ENCODE measurements around the gene MUC2.

Gene MUC2

DNA sequence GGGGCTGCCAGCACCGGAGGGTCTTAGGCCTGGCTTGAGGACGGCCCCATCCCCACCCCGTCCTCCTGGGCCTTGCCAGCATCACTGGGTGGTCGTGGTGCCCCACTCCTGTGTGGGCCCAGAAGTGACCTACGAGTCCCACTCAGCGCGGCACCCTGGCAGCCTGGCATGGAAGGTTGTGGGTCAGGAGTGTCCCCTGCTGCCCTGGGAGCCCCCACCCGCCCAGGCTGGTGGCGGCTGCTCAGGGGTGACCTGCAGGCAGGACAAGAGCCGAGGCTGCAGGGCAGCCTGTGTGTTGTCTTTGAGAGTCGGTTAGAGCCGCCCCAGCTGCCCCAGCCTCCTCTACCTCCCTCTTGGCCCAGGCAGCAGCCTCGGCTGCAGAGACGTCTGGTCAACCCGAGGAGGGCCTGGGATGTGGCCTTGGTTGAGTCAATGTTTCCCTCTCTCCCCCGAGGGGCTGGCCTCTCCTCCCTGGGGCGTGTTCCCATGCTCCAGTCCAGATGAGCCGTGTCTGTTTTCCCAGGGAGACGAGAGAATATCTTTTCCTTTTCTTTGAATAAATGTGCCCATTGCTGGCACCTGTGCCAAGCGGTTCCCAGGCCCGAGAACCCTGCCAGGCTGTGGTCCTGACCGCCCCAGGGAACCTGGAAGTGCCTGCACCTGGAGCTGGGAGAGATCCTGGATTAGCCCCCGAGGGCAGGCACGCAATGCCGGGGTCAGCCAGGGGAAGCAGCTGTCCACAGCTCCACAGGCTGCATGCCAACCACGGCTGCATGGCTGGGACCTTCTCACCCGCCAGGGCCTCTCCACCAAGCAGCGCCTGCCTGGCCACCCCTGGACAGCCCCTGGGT lies 47.4 kb downstream of the MUC2 start:
- no peak for DNase-seq (ENCODE audit: low read depth)

DNA sequence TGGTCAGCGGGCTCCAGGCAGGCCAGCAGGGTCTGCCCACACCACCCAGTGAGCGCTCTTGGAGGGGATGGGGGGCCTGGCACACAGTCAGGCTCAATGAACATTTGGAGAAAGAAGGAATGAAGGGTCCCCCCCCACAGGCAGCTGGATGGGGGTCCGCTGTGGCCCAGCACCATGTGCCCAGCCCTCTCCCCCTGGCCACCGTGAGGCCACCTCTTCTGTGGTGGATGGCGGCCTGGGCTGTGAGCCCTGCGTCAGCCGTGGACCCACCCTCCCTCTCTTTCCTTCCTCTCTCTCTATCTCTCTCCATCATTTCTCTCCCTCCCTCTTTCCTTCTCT lies 48.0 kb downstream of the MUC2 start:
- DNase-seq (ENCODE audit: low read depth), result no peak

DNA sequence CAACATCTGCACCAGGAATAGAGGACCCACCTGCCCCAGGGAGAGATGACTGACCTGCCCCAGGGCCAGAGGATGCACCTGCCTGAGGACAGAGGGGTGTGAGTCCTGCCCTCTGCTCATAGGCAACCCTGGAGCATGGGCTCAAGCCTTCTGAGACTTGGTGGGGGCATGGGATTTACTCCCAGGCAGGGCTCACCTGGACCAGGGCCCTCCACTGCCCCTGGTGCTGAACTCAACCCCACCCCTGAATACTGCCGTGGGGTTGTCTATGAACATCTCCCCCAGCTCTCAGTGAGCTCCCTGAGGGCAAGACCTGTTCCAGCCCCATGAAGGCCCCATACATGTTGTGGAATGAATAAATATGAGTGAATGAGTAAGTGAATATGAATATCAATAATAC lies 49.3 kb downstream of the MUC2 start:
- DNase-seq (ENCODE audit: low read depth), result no peak

All from activated T-cell treated with anti-CD3 and anti-CD28 coated beads for 48 hours (primary cell).